GM19452 (cell line): ENCODE results near the gene USP10.
"Not testable (repeated sequence)": the region's sequence is repeated elsewhere in the genome, so short reads cannot be mapped to it uniquely, and the experiment has no call there.

Experiments used
- ATAC-seq: cut with Tn5 transposase; IDR thresholded peaks from one replicate; pipeline ENCODE4 v1.9.1; 2021; ENCODE audit not compliant: unreplicated experiment

Gene USP10

GRCh38 chr16:84726669-84727467 lies 27.1 kb downstream of the USP10 start:
- ATAC-seq: no peak

- ATAC-seq: no peak
These were observed 29.1 kb downstream of the USP10 start for GRCh38 chr16:84728853-84729424.

- peak; percentile 10 for ATAC-seq
These were observed 30.0 kb downstream of the USP10 start for GRCh38 chr16:84729716-84730320.

DNA sequence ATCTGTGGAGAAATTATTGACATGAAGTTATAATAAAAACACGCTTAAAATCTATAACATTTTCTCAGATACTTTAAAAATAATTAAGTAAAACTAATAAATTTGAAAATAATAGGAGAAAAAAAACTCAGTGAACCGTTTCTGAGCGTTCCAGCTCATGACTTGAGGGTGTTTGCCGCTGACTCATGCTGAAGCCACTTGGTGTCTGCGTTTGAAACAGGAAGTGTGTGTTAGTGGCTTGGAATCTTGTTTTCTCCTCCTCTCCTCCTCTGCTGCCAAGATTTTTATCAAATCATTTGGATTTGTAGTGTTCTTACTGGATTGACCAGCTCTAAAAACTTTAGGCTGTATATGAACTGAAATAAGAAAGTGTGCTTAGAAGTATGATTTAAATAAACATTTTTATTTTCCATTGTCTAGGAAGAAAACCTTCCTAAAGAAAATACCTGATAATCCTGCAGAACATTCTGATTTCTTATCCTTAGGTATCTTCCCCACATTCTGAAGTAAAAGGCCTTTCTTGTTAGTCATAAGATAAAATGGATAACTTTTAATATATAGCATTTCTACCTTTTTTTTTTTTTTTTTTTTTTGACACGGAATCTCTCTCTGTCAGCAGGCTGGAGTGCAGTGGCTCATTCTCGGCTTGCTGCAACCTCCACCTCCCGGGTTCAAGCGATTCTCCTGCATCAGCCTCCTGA lies 30.8 kb downstream of the USP10 start:
- ATAC-seq: peak; percentile 46

GRCh38 chr16:84732332-84732673 lies 32.5 kb downstream of the USP10 start:
- ATAC-seq: not testable (repeated sequence)

GRCh38 chr16:84732674-84733352 lies 33.0 kb downstream of the USP10 start:
- ATAC-seq: no peak

- no peak for ATAC-seq
These were observed 36.2 kb downstream of the USP10 start for GRCh38 chr16:84735849-84736586.

DNA sequence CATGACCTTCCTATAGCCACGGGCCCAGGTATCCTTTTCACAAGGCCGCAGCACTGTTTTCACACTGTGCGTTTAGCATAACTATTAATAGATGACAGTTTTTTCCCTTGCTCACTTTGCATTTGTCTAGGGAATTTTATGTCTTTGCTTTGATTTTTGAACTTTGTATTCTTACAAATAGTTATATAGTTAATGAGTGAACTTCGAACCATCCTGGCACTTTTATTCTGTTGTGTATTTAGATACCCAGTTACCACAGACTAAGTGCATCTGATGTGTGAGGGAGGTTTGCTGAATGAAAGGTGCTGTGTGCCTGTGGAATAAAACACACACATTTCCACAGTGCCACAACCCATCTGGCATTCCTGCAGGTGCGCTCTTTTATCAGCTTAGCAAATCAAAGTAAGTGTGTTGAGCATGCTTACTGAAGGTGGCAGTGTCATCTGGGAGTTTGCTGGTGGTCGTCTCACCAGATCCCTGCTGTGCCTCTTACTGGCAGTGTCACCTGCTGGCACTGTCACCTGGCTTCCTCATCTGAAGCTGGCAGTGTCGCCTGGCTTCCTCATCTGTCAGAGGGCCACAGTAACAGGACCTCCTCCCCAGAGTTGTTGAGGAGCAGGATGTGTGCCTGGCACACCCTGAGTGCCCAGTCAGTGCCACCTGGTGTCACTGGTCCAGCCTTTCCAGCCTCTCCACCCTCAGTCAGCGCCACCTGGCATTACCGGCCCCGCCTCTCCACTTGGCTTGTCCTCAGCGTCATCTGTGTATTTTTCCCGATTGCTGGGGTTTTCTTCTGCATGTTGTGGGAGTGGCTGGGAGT lies 37.6 kb downstream of the USP10 start:
- no peak for ATAC-seq

GRCh38 chr16:84738255-84739038 lies 38.6 kb downstream of the USP10 start:
- ATAC-seq: peak; percentile 71

GRCh38 chr16:84739349-84740124 lies 39.7 kb downstream of the USP10 start:
- no peak for ATAC-seq

- ATAC-seq: no peak
These were observed 40.9 kb downstream of the USP10 start for GRCh38 chr16:84740596-84741116.

DNA sequence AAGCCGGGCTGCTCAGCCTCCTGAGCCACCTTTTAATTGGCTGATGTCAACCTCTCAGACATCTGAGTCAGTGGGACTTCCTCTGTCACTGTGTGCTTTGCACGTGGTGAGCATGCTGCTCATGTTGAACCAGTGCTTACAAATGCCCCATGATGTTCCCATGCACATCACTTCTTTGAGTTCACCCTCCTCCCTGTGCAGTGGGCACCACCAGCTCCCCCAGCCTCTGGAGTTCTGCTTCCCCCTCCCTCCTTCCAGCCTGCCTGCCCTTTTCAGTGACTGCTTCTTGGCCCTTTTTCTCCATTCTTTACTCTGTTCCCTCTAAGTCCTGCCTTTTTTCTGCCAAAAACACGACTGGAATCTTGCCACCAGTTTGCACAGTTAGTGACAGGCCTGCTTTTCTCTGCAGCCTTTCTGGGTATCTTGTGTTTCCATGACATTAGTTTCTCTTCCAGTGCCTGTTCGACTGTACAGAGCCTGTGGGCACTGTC lies 41.6 kb downstream of the USP10 start:
- no peak for ATAC-seq

DNA sequence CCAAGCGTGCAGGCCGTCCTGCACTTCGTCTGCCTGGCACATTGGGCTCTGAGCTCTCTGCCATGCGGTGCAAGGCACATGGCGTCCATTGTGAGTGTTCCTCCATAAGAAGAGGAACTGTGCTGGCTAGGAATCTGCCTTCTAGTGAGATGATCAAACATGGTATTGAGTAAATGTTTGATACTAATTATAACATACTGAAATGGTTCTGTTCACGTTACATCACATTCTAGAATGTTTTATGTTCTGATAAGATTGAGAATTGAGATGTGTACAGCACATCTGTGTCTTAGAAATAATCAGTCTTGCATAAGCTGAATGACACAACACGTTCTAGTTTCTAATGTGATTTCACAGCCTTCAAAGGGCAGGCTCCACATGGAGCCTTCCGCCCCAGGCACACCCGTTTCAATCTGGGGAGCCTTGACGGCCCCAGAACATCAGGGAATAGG lies 42.9 kb downstream of the USP10 start:
- no peak for ATAC-seq

DNA sequence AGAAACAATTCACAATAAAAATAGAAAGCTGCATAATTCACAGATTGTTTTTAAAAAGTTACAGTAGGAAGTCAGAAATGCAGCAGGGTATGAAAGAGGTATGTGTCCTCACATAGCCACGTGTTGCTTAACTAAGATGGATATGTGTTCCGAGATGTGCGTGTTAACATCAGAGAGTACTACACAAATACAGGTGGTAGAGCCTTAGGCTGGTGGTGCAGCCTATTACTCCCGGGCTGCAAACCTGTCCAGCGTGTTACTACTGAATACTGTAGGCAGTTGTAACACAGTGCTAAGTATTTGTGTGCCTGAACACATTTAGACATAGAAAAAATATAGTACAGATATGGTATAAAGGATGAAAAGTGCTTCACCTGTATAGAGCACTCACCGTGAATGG lies 46.4 kb downstream of the USP10 start:
- ATAC-seq: no peak

DNA sequence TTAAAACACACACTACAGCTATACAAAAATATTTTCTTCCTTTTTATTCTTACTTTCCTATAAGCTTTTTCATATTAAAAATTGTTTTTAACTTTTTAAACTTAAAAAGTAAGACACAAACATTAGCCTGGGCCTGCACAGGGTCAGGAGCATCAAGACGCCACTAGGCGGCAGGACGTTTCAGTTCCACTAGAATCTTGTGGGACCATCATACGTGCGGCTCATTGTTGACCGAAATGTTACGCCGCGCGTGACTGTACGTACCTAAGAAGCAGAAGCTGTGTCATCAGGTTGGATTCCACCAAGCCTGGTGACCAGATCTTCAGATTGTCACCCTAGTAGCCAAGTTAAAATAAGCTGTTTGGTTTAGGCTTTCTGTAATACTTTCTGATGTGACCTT lies 47.1 kb downstream of the USP10 start:
- ATAC-seq: no peak

DNA sequence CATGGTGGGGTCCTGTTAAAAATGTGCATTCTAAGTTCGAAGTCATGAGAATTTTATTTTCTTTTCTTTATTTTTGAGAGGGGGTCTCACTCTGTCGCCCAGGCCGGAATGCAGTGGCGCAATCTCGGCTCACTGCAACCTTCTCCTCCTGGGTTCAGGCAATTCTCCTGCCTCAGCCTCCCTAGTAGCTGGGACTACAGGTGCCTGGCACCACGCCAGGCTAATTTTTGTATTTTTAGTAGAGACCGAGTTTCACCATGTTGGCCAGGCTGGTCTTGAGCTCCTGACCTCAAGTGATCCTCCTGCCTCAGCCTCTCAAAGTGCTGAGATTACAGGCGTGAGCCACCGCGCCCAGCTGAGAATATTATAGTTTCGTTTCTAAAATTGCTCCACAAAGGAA lies 48.4 kb downstream of the USP10 start:
- not testable (repeated sequence) for ATAC-seq

- no peak for ATAC-seq
These were observed 49.3 kb downstream of the USP10 start for GRCh38 chr16:84749072-84749471.

- ATAC-seq: no peak
These were observed 50.0 kb downstream of the USP10 start for GRCh38 chr16:84749815-84750214.
